ENCODE results near the gene RCAN2. TPM values are rescaled to one million over a fixed set of nuclear protein-coding genes. Genes with fewer than 3 reads are reported as not detected.

The RCAN2 gene
- total and polyA plus RNA-seq, 2 donors (not counting 3 experiments of a cell fraction or from before 2014, with no cell fraction given), result 0.07 to 0.33 TPM

DNA sequence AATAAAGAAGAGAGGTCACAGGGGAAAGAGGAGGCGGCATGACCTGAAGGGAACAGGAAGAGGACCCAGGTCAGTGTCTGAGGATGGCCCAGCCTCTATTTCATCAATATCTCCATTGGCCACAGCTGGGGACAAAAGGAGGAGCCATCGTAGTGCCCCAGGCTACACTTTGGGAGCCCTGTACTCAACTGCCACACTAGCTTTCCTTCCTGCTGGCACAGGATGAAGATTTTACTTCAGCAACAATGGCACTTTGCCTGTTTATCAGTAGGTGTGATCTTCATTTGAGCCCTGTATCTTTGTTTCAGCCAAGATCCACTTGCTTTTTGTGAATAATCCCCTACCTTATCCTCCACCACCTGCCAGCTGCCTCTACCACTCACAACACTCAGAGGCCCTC, 35.4 kb upstream of the RCAN2 start:
- Histone ChIP-seq H3K36me3 (ENCODE audit: control insufficient read depth in 2 of 2, extremely low read depth in 1 of 2, insufficient read depth in 2 of 2, low read length in 2 of 2) (no peaks in the 10 kb centered on the region), H3K79me2 (ENCODE audit: control insufficient read depth, insufficient read depth, low read length) (no peaks in the 10 kb centered on the region), H3K27me3 (ENCODE audit: control insufficient read depth in 2 of 2, insufficient read depth in 2 of 2, low read length in 2 of 2) (no peaks in the 10 kb centered on the region), H3K4me3 (replicated peaks in 1 of 3; ENCODE audit: insufficient read depth in 1 of 3, low read depth in 1 of 3, low read length in 3 of 3) (no peak overlapping the region), H3K27ac (ENCODE audit: insufficient read depth, low read depth, low read length) (no peak overlapping the region), H3K9me1 (replicated peaks; ENCODE audit: control insufficient read depth, extremely low read depth, insufficient read depth, low read length) (no peaks in the 10 kb centered on the region), H3K4me1 (ENCODE audit: control insufficient read depth, extremely low read depth, insufficient read depth, low read length) (no peaks in the 10 kb centered on the region), H3K9ac (replicated peaks; ENCODE audit: extremely low read depth, insufficient read depth, low read length) (no peak overlapping the region), H4K20me1 (replicated peaks; ENCODE audit: control insufficient read depth, extremely low read depth, insufficient read depth, low read length) (no peaks in the 10 kb centered on the region), H3K9me3 (replicated peaks; ENCODE audit: control insufficient read depth, insufficient read depth, low read length) (no peaks in the 10 kb centered on the region), H2AFZ (ENCODE audit: low read depth, low read length) (no peak overlapping the region), H3K4me2 (ENCODE audit: insufficient read depth, low read length) (no peak overlapping the region)
- FAIRE-seq, result no peak
- TF ChIP-seq FOS (IDR thresholded peaks at IDR 0.05; ENCODE audit: borderline replicate concordance, insufficient read depth, low read length) (no peak), POLR2AphosphoS5 (IDR thresholded peaks at IDR 0.05; ENCODE audit: insufficient read depth, low read depth, low read length) (no peak), EZH2 (IDR thresholded peaks at IDR 0.05; ENCODE audit: borderline replicate concordance, low read depth, low read length, severe bottlenecking) (no peak), POLR2A (IDR thresholded peaks at IDR 0.05; ENCODE audit: low read depth, low read length) (no peak), JUN (IDR thresholded peaks at IDR 0.05; ENCODE audit: borderline replicate concordance, insufficient read depth, insufficient read length, low read depth) (no peak), MYC (IDR thresholded peaks at IDR 0.05; ENCODE audit: low read depth, low read length) (no peak), GATA2 (IDR thresholded peaks at IDR 0.05; ENCODE audit: insufficient read depth, insufficient read length, low read depth, low read length) (no peak)
- TF ChIP-seq, protein P1, sequence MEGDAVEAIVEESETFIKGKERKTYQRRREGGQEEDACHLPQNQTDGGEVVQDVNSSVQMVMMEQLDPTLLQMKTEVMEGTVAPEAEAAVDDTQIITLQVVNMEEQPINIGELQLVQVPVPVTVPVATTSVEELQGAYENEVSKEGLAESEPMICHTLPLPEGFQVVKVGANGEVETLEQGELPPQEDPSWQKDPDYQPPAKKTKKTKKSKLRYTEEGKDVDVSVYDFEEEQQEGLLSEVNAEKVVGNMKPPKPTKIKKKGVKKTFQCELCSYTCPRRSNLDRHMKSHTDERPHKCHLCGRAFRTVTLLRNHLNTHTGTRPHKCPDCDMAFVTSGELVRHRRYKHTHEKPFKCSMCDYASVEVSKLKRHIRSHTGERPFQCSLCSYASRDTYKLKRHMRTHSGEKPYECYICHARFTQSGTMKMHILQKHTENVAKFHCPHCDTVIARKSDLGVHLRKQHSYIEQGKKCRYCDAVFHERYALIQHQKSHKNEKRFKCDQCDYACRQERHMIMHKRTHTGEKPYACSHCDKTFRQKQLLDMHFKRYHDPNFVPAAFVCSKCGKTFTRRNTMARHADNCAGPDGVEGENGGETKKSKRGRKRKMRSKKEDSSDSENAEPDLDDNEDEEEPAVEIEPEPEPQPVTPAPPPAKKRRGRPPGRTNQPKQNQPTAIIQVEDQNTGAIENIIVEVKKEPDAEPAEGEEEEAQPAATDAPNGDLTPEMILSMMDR (IDR thresholded peaks at IDR 0.05; ENCODE audit: extremely low read depth in 1 of 2, insufficient read depth in 1 of 2, low read depth in 1 of 2, low read length in 2 of 2), result no peak
- TF ChIP-seq, protein P2, sequence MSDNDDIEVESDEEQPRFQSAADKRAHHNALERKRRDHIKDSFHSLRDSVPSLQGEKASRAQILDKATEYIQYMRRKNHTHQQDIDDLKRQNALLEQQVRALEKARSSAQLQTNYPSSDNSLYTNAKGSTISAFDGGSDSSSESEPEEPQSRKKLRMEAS (IDR thresholded peaks at IDR 0.05; ENCODE audit: insufficient read depth, insufficient read length), result no peak
- no TSS peak for BruUV-seq (replicated peaks)
- dilution Hi-C loops (cut with MboI; ENCODE audit: extremely low pct_ligation_motif_present, low sequenced_read_pairs), result no loop called here
- POLR2A ChIA-PET, result no interaction called here
- DNase-seq (ENCODE audit: low read depth, low spot score), result no peak
- intact Hi-C loops (cut with micrococcal nuclease), result no loop called here
- CTCF ChIA-PET, result interaction anchor here (1.0 to 1.3 kb wide), 3 partner anchors 8 to 116 kb away, joined by 4 read pairs; no protein-coding TSS in a partner anchor
